ENCODE data around the gene TMEFF2.
"Not testable (repeated sequence)": the region's sequence is repeated elsewhere in the genome, so short reads cannot be mapped to it uniquely, and the experiment has no call there.

Gene TMEFF2

DNA sequence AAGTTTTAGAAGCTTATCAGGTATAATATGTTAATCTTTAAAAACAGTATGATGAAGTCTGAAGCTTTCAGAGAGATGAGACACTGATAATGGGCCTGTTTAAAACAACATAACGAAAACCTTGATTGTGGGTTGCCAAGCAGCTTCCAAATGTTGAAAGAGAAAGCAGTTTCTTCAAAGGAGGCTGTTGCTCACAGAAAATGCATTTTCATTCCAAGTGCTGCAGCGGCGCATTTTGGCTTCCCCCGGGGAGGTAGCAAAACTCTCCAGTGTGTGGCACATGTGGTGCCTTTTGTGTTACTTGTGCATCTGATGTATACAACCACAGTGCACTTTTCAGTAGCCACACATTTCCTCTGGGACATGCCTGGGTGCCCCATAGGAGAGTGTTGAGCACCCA is 66.1 kb downstream of the TMEFF2 start:
- DNase-seq (ENCODE audit: low read depth): no peak

DNA sequence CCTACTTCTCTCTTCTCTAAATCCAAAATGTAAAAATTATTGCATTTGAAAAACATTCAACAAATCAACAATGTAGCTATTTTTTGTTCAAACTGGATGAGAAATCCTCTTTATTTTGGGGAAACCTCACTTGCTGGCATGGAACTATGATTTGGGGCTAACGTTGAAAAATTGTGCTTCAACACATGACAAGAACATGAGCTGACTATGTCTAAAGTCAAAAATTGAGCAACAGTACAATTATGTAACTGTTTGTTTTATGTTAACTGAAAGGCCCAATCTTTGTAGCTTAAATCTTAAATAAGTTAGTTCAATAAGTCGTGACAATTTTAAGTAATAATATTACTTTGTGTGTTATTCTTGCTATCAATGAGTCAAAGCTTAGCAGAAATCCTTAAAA is 67.3 kb downstream of the TMEFF2 start:
- DNase-seq (ENCODE audit: low read depth): no peak

DNA sequence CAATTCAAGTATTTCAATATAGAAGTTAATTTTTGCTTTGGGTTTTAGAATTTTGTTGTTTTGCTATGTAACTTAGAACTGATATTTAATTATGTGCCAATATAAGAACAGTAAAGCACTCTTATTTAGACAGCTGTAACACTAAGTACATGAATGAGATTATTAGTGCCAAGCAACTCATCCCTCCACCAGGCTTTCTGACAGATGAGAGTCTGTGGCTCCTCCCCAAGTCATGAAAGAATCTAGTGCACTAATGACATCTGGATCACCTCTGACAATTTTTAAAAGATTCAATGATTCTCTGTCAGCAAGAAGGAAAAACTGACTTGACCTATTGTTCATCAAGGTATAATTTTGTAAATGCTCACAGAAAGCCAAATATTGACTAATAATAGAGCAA is 67.8 kb downstream of the TMEFF2 start:
- no peak for DNase-seq (ENCODE audit: low read depth)

- no peak for DNase-seq (ENCODE audit: low read depth)
Observed at GRCh38 chr2:192126426-192126825, 68.3 kb downstream of the TMEFF2 start.

DNA sequence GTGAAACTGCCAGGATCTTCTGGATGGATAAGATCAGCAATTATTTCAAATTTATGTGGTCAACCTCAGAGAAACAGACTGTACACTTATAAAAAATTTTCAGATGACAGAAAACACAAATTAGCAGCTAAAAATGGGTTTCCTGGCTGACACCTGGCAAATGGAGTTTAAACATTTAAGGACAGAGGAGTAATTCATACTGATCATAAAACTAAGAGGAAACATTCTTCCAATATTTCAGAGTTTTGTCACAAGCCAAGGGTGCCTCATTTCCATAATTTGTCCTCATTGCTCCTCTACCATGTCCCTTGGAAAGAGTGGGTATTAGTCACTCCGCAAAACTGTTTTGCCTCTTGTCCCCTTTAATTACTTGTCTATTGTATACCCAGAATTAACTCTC is 70.2 kb downstream of the TMEFF2 start:
- DNase-seq (ENCODE audit: low read depth): peak; percentile 14

- DNase-seq (ENCODE audit: low read depth): no peak
Observed at GRCh38 chr2:192123847-192124246, 70.9 kb downstream of the TMEFF2 start.

DNA sequence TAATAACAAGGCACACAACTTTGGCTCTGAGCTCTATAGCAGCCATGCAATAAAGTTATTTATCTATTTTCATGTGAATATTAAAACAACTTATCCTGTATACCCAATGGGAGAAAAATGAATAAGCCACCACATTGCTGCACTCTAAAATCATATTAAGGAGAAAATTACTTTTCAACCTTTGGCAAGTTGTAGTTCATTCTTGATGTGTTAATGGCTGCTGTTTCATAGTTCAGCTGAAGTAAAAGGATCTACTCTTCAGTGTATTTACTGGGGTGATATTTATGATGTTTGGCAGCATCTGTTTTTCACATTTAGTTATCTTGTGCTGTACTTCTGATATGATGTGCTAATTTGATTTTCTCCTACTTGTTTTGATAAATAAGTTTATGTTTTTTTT is 71.8 kb downstream of the TMEFF2 start:
- no peak for DNase-seq (ENCODE audit: low read depth)

GRCh38 chr2:192122141-192122540 is 72.6 kb downstream of the TMEFF2 start:
- DNase-seq (ENCODE audit: low read depth): no peak

DNA sequence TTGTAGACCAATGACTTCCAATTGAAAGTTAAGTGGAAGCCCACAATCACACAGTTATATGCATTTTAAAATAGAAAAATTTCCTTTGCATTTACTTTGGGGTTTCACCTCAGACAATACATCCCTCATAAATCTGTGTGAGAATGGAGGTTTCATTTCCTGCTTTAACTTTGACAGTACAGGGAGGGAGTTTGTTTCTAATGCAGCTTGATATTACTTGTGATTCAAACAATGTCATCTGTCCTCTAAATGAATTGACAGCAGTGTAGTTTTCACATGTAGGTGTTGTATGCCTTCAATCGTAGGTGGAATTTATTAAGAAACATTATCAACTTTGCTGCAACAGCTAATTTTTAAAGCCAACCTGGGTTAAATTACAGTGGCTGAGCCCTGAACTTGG is 75.2 kb downstream of the TMEFF2 start:
- DNase-seq (ENCODE audit: low read depth): no peak

- DNase-seq (ENCODE audit: low read depth): no peak
Observed at GRCh38 chr2:192117705-192118104, 77.0 kb downstream of the TMEFF2 start.

- DNase-seq (ENCODE audit: low read depth): not testable (repeated sequence)
Observed at GRCh38 chr2:192111536-192111935, 83.2 kb downstream of the TMEFF2 start.

DNA sequence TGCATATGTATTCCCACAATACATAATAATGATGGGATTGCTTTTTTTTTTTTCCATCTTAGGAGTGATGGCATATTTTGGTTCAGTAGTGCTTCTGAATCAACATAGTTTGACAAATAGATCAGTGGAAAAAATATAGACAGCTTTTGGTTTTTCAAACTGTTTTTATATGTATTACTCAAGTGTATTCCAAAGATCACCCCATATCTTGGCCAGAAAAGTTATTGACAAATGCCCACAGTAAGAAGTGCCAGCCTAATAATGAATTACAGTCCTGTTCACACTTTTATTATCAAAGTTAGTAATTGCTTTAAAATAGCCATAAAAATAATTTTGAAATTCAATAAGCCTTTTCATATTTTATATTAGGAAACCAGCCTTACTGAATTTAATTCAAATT is 95.0 kb downstream of the TMEFF2 start:
- no peak for DNase-seq (ENCODE audit: low read depth)

GRCh38 chr2:192098814-192099491 is 95.8 kb downstream of the TMEFF2 start:
- DNase-seq (ENCODE audit: low read depth): no peak

- no peak for DNase-seq (ENCODE audit: low read depth)
Observed at GRCh38 chr2:192091476-192091875, 103.3 kb downstream of the TMEFF2 start.

- DNase-seq (ENCODE audit: low read depth): no peak
Observed at GRCh38 chr2:192090911-192091310, 103.8 kb downstream of the TMEFF2 start.

DNA sequence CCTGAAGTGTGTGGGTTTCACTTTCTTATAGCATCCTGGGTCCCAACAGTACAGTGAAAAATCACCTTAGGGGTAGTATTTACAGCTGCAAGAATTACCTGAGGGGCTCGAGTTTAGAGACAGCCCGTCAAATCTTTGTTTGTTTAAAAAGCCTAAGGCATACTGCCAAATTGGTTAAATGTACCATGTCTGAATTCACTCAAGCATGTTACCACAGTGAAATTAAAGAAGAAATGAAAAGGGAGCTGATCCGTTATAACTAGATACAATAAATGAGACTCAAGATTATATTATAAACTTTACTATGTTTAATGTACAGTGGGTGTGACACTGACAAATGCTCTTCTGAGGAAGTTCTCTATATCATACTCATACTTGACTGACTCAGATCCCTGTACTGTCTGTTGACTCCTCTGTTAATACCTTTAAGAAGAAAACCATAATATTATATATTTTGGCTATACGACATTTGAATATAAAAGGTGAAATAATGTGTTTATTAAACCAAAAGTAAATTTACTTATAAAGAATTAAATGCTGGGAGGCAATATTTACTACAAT is 107.3 kb downstream of the TMEFF2 start:
- no peak for DNase-seq (ENCODE audit: low read depth)

DNA sequence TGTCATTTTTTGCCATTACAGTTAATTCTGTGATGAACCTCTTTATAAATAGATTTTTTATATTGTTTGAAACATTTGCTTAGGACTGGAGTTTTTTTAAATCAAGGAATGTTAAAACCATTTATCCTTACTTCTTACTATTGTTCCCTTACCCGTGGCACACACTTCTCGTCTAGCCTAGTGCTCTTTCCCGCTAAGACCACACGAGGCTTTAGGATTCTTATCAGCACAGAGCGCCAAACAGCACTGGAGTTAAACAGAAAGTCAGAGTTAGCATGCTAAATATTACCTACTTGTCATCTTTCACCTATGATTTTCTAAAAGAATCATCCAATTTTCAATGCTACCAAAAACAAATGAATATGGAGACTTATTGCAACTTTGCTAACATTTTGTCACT is 112.6 kb downstream of the TMEFF2 start:
- DNase-seq (ENCODE audit: low read depth): no peak

DNA sequence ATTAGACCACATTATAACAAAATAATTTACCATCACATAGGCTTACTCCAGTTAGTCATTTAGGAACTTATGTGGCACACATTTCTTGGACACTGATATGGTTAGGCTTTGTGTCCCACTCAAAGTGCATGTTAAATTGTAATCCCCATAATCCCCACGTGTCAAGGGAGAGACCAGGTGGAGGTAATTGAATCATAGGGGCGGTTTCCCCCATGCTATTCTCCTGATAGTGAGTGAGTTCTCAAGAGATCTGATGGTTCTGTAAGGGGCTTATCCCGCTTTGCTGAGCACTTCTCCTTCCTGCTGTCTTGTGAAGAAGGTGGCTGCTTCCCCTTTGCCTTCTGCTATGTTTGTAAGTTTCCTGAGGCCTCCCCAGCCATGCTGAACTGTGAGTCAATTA is 114.6 kb downstream of the TMEFF2 start:
- DNase-seq (ENCODE audit: low read depth): not testable (repeated sequence)

- no peak for DNase-seq (ENCODE audit: low read depth)
Observed at GRCh38 chr2:192073878-192074277, 120.9 kb downstream of the TMEFF2 start.

- no peak for DNase-seq (ENCODE audit: low read depth)
Observed at GRCh38 chr2:192072778-192073177, 122.0 kb downstream of the TMEFF2 start.

- no peak for DNase-seq (ENCODE audit: low read depth)
Observed at GRCh38 chr2:192072261-192072660, 122.5 kb downstream of the TMEFF2 start.

DNA sequence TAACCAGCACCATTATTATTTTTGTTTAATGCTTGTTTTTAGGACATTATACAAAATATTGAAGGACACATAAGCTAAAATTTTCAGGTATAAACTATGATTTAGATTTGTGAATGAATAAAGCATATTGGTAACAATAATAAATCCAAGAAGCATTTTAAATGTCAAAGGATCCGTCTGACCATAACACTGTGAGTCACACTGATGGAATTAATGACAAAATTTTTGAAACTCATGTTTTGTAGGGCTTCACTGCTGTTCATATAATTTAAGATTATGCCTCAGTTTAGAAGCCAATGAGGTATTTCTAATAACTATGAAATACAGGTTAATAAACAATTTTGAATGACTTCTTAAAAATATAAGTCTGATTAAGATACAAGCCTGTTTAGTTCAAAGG is 124.6 kb downstream of the TMEFF2 start:
- DNase-seq (ENCODE audit: low read depth): no peak

GRCh38 chr2:192069417-192069816 is 125.3 kb downstream of the TMEFF2 start:
- no peak for DNase-seq (ENCODE audit: low read depth)

DNA sequence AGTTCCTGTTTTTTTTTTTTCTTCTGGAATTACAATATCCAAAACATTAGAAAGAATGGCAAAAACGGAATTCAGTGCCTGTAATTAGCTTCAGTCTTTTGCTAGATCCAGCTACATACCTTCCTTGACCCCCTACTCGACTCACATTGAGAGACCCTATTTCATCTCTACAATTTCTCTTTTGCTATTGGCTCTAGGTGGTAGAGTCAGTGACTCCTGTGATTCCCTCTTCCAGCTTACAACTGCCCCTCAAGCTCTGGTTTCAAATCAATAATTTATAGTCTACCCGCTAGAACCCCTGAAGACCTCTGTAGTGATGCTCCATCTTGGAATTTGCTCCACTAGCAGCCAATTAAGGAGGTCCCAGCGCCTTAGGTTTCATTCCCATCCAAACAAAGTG is 125.8 kb downstream of the TMEFF2 start:
- DNase-seq (ENCODE audit: low read depth): no peak

Data from HS-5 (cell line).